T-helper 2 cell treated with Interferon-gamma antibody and Interleukin-4, amounts not matched to agents 5 μg/mL and 100 μg/mL, for 36 hours (primary cell): ENCODE measurements around the gene SEC63.

ENCODE experiments used
- DNase-seq: peaks from one replicate; pipeline ENCODE4 v3.0.0; 2021; ENCODE audit warnings: low spot score
- H3K27ac Mint-ChIP-seq: one replicate; pipeline ENCODE4 v1.8.0; 2021; ENCODE audit warnings: mild to moderate bottlenecking, mixed read lengths
- H3K27me3 Mint-ChIP-seq: one replicate; pipeline ENCODE4 v1.8.0; 2021; ENCODE audit warnings: low read depth, mixed read lengths
- H3K36me3 Mint-ChIP-seq: one replicate; pipeline ENCODE4 v1.8.0; 2021; ENCODE audit warnings: low read depth, mixed read lengths
- H3K4me1 Mint-ChIP-seq: one replicate; pipeline ENCODE4 v1.8.0; 2021; ENCODE audit warnings: low read depth, mixed read lengths
- H3K4me3 Mint-ChIP-seq: one replicate; pipeline ENCODE4 v1.8.0; 2022; ENCODE audit warnings: mild to moderate bottlenecking, moderate library complexity, mixed read lengths
- H3K9me3 Mint-ChIP-seq: one replicate; pipeline ENCODE4 v1.8.0; 2021; ENCODE audit warnings: mixed read lengths

Gene SEC63

DNA sequence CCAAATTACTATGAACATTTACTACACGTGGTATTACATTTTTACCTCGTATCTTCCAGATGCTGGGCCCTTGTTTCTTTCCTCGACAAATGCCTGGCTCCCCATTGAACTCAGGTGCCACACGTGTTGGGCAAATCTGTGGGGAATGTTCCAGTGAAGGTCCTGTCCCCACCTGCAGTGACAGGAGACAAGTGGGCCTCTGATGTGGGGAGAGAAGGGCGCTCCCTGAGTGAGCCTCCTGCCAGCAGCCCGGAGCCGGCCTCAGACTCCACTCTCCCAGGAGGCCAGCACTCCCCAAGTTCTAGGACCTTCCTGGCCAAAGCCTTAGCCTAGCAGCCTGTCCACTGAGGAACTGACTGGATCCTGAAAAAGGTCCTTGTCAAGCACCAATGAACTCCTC, 112.2 kb downstream of the SEC63 start:
- Mint-ChIP-seq H3K27ac (no peak overlapping the region), H3K4me3 (no peak overlapping the region), H3K4me1 (peaks cover 15% of the 10 kb centered on the region), H3K27me3 (peaks cover 28% of the 10 kb centered on the region), H3K36me3 (no peaks in the 10 kb centered on the region), H3K9me3 (no peaks in the 10 kb centered on the region)
- DNase-seq: no peak

DNA sequence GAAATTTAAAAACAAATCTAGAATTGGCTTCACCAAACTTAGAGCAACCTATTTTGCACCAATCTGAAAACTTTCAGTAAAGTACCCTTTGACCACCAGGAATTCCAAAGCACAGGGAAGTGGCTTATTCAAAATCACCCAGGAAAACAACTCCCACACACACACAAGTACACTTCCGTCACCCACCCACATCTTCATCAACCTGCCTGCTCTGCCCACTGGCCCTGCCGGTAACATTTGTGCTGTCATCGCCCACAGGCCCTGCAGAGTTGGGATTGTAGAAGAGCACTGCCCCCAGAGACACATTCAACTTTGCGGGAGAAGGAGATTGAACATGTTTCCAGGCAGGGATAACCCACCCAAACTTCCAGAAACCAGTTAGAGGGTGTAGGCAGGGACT, 114.6 kb downstream of the SEC63 start:
- Mint-ChIP-seq H3K27me3 (peaks cover 19% of the 10 kb centered on the region), H3K4me1 (peaks cover 9% of the 10 kb centered on the region), H3K27ac (no peak overlapping the region), H3K9me3 (no peaks in the 10 kb centered on the region), H3K36me3 (no peaks in the 10 kb centered on the region), H3K4me3 (no peak overlapping the region)
- peak; percentile 25 for DNase-seq

DNA sequence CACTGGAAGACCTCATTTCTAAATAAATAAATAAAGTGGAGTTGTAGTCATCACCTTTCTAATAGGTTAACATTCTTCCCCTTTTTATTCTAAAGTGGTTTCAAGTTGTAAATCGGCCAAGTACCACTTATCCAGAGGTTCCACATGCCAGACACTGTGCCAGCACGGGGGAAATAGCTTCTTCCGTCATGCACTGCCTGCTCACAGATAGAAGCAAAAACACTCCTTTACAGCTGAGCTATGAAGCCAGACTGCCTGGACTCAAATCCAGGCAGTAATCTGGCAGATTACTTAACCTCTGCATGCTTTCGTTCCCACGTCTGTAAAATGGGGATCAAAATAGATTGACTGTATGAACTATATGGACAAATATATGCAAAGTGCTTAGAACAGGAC, 116.7 kb downstream of the SEC63 start:
- no peak overlapping the region for H3K27ac Mint-ChIP-seq
- H3K27me3 Mint-ChIP-seq: peaks cover 19% of the 10 kb centered on the region

DNA sequence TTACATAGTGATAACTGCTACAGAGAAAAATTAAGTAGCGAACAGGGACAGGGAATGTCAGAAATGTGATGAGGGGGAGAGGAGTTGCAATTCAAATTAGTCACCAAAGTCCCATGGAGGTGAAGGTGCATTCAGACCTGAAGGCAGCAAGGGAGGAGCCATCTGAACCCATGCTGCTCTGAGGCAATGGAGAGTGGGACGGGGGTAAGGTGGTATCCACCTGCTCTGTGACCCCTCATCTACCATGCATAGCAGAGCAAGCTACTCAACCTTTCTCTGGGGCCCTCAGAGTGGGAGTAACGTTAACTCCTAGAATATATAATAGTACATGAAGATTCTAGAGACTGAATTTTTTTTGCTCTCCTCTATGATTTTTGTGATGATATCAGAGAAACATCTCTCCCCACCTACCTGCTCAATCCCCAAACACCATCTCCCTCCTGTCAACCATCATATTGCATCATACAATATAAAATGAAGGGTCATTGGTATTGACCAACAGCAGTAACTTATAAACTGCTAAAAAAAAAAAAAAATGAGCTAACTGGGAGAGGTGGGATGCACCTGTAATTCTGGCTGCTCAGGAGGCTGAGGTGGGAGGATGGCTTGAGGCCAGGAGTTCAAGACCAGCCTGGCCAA, 117.3 kb downstream of the SEC63 start:
- H3K4me3 Mint-ChIP-seq: no peak overlapping the region
- H3K9me3 Mint-ChIP-seq: no peaks in the 10 kb centered on the region
- no peak overlapping the region for H3K27ac Mint-ChIP-seq
- no peak for DNase-seq
- H3K36me3 Mint-ChIP-seq: no peaks in the 10 kb centered on the region
- peaks cover 16% of the 10 kb centered on the region for H3K27me3 Mint-ChIP-seq
- H3K4me1 Mint-ChIP-seq: peaks cover 9% of the 10 kb centered on the region

More for the DNA sequence above, 116.7 kb downstream of the SEC63 start:
- Mint-ChIP-seq H3K4me1 (peaks cover 9% of the 10 kb centered on the region), H3K4me3 (no peak overlapping the region), H3K36me3 (no peaks in the 10 kb centered on the region), H3K9me3 (no peaks in the 10 kb centered on the region)
- DNase-seq: no peak

DNA sequence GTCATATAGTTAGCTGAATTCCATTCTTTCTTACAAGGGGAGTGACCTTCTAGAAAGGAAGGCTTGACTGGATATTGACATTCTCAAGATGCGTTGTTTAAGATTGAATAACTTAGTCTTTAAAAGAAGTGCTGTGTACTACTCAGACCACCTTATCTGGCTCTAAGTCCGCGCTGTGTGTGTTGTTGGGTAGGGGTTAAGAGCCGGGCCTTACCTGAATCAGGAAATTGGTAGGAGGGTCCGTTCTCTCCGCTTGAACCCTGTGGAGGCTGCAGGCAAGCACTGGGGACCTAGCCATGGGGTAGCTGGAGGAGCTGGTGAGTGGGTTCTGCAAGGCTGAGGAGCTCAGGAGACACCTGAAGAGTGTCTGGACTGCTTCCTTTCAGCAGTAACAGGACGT, 124.9 kb downstream of the SEC63 start:
- Mint-ChIP-seq H3K4me3 (no peak overlapping the region), H3K4me1 (peaks cover 8% of the 10 kb centered on the region), H3K27ac (no peak overlapping the region), H3K36me3 (no peaks in the 10 kb centered on the region), H3K27me3 (peaks cover 4% of the 10 kb centered on the region), H3K9me3 (no peaks in the 10 kb centered on the region)
- DNase-seq: no peak

DNA sequence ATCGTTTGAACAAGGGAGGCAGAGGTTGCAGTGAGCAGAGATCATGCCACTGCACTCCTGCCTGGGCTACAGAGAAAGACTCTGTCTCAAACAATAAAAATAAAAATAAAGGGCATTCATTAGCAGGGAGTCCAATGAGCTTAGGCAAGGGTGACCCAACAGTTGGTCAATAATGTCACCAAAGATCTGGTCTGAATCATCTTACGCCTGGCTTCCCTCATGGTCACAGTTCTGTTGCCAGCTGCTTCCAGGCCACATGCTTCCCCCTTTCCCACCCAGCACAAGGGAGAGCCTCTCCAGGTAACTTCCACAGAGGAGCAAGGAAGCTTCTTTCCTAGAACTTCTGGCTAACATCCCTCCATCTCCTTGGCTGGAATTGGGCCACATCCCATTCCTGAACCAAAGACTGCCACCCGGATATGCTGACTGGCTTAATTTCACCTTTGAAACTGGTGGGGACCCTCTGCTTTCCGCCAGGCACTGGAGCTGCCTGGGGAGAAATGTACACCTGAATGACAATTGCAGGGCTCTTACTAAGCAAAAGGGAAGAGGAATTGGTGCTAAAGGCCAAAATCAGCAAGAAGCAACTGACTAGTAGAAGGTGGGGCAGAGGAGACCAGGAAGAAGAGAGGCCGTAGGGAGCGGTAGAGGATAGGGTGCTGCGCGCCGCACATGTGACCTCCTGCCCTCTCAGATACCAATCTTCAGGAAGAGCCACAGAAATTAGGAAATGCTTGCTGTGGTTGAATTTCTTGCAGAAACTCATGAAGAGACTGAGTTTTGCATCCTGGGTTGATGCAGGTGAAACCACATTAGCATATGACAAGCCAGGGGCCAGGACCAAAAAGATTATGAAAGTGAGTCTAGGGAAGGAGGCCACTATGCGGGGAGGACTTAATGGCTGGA, 125.6 kb downstream of the SEC63 start:
- H3K4me3 Mint-ChIP-seq: no peak overlapping the region
- no peaks in the 10 kb centered on the region for H3K9me3 Mint-ChIP-seq
- H3K4me1 Mint-ChIP-seq: peaks cover 8% of the 10 kb centered on the region
- peak overlapping the region; percentile 3 for H3K27ac Mint-ChIP-seq
- DNase-seq: no peak
- H3K27me3 Mint-ChIP-seq: peaks cover 4% of the 10 kb centered on the region
- no peaks in the 10 kb centered on the region for H3K36me3 Mint-ChIP-seq

DNA sequence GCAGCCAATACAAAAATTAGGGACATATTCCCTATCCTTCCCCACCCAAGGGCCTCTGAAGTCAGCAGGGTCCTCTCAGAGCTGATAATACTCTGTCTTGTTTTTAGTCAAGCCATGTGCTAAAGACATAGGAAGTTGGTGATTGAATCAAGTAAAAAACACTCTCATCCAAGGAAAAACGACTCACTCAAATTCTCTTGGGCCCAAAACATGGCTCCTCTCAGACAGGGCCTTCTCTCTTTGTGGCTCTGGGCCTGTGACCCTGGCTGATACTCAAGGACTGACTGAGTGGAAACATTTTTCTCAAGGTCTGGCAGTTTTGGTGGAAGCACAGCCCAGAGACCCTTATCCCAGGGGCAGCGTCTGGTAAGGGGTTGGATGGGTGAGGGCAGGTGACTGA, 127.9 kb downstream of the SEC63 start:
- no peak for DNase-seq
- Mint-ChIP-seq H3K36me3 (no peaks in the 10 kb centered on the region), H3K4me1 (peaks cover 8% of the 10 kb centered on the region), H3K27me3 (no peaks in the 10 kb centered on the region), H3K4me3 (no peak overlapping the region), H3K9me3 (no peaks in the 10 kb centered on the region), H3K27ac (no peak overlapping the region)

DNA sequence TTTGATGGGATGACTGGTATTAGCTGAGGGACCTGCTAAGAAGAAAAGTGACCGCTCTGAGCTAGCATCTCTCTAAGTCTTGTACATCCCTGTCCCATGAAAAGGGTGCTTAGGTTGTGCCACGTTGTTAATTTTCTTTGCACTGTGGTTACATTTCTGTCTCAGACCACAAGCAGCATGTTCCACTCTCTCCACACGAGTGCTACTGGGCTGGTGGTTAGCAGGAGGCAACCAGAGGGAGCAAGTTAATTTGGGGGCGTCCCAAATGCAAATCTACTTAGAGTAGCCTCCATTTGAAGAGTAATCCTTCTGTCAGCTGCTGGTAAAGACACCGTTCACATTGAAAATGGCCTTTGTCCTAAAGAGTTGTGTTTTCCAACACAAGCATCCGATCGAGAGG, 130.5 kb downstream of the SEC63 start:
- H3K9me3 Mint-ChIP-seq: no peaks in the 10 kb centered on the region
- H3K27me3 Mint-ChIP-seq: no peaks in the 10 kb centered on the region
- peaks cover 20% of the 10 kb centered on the region for H3K4me1 Mint-ChIP-seq
- H3K4me3 Mint-ChIP-seq: no peak overlapping the region
- no peak overlapping the region for H3K27ac Mint-ChIP-seq
- H3K36me3 Mint-ChIP-seq: no peaks in the 10 kb centered on the region
- no peak for DNase-seq

DNA sequence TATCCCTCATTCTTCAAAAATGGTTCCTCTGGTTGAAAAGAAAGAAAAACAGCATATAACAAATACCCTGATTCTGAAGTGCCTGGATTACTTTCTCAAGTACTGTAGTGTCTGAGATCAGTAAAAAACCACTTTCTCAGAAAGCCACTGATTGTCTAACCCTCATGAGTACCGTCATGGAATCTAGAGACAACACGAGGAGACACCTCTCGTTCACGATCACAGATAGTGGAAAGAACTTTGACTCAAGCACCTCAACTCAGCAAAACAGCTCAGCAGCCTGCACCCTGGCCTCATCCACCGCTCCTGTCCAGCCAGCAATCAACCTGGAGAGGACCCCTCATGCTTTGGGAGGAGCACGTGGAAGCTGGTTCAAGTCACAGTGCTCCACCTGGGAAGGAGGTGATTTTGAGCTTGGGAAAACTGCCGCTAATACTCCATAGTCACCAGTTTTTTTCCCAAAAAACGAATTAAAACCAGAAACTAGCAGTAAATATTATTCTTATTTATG, 134.9 kb downstream of the SEC63 start:
- peak; percentile 71 for DNase-seq
- Mint-ChIP-seq H3K36me3 (no peaks in the 10 kb centered on the region), H3K4me3 (peak overlapping the region; percentile 93), H3K4me1 (peaks cover 59% of the 10 kb centered on the region), H3K9me3 (no peaks in the 10 kb centered on the region), H3K27ac (peak overlapping the region; percentile 99), H3K27me3 (no peaks in the 10 kb centered on the region)

DNA sequence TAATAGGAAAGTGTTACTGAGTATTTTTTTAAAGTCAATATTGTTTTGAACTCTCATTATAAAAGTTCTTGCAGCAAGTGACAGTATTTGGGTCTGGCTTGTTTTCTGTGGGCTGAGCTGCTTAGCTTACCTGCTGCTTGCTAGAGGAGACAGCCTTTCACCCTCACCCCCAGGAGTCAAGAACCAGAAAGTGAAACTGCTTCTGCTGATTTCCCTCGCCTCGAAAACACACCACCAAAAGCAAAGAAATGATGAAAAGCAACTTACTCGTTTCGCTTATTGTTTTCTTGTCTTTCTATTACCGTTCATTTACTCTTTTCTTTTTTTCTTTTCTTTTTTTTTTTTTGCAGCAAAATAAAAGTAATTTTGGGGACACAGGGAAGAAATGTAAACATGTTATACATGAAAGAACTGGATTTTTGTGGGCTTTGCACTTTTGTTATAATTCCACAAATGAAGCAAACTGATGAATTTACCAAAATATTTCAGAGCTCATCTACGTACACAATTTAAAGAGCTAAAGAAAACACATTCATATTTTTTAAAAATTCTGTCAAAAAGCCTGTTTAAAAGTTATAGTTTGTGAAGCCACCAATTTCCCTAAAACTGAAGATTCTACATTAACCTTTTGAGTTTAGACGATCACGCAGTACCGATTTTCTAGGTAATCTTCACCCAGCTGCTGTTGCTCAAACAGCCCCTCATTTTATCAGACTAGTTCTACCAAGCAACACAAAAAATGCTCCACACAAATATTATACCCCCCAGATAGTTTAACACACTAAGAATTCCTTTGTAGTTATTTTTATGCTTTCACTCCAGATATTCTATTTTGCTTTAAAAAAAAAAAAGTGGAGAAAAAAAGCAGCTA, 135.6 kb downstream of the SEC63 start:
- peak overlapping the region; percentile 99 for H3K27ac Mint-ChIP-seq
- peaks cover 2% of the 10 kb centered on the region for H3K36me3 Mint-ChIP-seq
- peak overlapping the region; percentile 93 for H3K4me3 Mint-ChIP-seq
- peaks cover 64% of the 10 kb centered on the region for H3K4me1 Mint-ChIP-seq
- H3K9me3 Mint-ChIP-seq: no peaks in the 10 kb centered on the region
- no peaks in the 10 kb centered on the region for H3K27me3 Mint-ChIP-seq
- peak; percentile 58 for DNase-seq

DNA sequence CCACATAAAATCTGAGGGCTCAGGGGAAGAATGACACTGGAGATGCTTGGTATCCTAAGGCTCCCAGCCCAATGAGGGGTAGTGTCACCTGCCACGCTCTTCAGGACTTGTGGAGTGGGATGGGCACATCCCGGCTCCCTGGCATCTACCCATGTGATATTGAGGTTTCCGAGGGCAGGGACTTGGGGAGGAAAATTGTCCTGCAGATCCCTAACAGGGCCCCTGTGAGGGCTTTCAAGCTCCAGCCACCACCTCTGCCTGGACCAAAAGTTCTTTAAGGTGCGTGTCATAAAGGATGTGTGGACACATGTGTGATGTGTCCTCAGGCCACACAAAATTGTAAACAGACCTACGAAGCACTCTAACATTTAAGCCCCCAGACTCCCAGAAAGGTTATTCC, 136.4 kb downstream of the SEC63 start:
- peak overlapping the region; percentile 99 for H3K27ac Mint-ChIP-seq
- peaks cover 2% of the 10 kb centered on the region for H3K36me3 Mint-ChIP-seq
- no peaks in the 10 kb centered on the region for H3K9me3 Mint-ChIP-seq
- peak overlapping the region; percentile 93 for H3K4me3 Mint-ChIP-seq
- H3K4me1 Mint-ChIP-seq: peaks cover 65% of the 10 kb centered on the region
- H3K27me3 Mint-ChIP-seq: no peaks in the 10 kb centered on the region
- DNase-seq: no peak

DNA sequence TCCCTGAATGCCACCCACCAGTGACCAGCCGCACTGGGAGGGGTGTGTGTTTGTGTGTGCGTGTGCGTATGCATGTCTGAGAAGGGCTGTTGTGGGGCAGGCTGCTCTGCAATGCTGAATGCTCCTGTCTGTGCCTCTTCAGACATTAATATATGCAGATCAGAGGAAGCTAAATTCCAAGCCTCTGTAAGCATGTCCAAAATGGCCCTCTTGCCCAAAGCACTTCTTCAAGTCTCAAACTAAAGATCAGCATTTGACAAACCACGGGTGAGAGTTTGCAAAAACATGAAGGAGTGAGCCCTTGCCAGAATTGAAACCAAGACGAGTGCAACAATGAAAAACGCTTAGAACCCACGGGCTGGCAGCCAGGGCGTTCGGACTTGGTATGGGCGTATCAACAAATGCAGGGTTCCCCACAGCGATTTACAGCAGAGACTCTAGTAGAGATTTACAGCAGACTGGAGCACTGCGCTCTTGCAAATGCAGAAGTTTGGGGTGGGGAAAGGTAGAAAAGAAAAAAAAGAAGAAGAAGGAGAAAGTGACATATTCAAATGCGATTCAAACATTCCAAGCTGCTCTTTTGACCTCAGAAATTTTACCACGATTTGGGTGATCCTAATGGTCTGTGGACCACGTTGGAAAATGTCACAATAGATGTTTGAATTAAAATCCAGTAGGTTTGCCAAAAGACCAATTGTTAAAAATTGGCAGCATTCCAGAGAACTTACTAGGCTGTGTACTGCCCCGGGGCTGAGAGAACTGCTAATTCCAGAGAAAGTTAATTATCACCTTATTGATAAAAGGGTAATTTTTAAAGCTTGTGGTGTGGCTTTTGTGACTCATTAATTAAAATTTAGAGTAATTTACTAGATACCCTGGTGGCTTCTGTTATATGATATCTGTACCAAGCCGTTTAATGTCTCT, 137.4 kb downstream of the SEC63 start:
- Mint-ChIP-seq H3K36me3 (peaks cover 2% of the 10 kb centered on the region), H3K27ac (peak overlapping the region; percentile 99)

DNA sequence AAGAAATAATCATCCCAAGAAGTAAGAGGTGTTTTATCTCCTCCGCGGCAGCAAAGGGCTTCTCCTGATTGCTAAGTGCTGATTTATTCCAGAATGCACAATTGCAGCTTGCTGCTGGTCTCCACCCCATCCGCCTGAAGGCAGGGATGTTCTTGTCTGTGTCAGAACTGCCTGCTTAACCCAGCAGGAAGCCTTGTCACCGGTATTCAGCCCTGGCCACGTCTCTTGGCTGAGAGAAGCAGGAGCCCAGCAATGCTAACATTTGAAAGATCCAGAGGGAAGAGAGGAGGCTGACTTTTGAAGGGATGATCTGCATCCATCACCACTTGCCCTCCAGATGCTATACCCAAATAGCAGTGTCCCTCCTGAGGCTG, 138.1 kb downstream of the SEC63 start:
- Mint-ChIP-seq H3K9me3 (no peaks in the 10 kb centered on the region), H3K4me1 (peaks cover 69% of the 10 kb centered on the region), H3K4me3 (peak overlapping the region; percentile 93), H3K27me3 (no peaks in the 10 kb centered on the region), H3K27ac (peak overlapping the region; percentile 99), H3K36me3 (peaks cover 2% of the 10 kb centered on the region)
- DNase-seq: peak; percentile 20

More for the DNA sequence above, 137.4 kb downstream of the SEC63 start:
- Mint-ChIP-seq H3K27me3 (no peaks in the 10 kb centered on the region), H3K9me3 (no peaks in the 10 kb centered on the region), H3K4me3 (peak overlapping the region; percentile 93), H3K4me1 (peaks cover 69% of the 10 kb centered on the region)
- peak; percentile 22 for DNase-seq
